ENCODE data around the gene SH3PXD2A.
"Not testable (repeated sequence)": the region's sequence is repeated elsewhere in the genome, so short reads cannot be mapped to it uniquely, and the experiment has no call there.

Gene SH3PXD2A

GRCh38 chr10:103740611-103741010 is 114.8 kb downstream of the SH3PXD2A start:
- no peak for DNase-seq

DNA sequence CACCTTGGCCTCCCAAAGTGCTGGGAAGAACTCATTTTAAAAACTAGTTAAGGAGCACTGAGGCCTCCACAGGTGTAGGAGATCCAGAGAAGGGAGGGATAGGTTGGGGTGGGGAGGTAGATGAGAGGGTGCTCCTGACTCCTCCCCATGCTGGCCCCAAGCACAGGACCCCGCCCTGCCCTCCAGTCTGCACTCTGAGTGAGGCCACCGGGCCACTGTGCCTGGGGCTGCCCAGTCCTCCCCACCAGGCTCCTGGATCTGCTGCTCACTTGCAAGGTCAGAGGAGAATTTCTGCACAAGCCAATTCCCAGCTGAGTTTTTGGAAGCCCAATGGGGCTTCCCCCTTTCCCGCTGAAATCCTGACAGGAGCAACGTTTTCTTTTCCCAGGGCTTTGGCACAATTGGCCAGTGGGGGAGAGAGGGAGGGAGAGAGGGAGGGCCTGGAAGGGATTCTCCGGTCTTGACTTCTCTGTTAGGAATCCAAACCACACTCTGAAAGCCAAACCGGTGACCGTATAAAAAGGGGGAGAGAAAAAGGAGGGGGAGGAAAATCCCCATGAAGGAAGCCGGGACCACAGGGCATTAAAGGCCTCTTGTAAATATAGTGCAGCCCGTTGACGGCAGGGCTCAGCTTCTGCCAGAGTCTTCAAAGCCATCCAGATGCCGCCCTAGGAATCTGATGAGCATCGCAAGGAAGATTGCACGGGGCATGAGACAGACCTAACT is 116.2 kb downstream of the SH3PXD2A start:
- DNase-seq = peak; percentile 61

DNA sequence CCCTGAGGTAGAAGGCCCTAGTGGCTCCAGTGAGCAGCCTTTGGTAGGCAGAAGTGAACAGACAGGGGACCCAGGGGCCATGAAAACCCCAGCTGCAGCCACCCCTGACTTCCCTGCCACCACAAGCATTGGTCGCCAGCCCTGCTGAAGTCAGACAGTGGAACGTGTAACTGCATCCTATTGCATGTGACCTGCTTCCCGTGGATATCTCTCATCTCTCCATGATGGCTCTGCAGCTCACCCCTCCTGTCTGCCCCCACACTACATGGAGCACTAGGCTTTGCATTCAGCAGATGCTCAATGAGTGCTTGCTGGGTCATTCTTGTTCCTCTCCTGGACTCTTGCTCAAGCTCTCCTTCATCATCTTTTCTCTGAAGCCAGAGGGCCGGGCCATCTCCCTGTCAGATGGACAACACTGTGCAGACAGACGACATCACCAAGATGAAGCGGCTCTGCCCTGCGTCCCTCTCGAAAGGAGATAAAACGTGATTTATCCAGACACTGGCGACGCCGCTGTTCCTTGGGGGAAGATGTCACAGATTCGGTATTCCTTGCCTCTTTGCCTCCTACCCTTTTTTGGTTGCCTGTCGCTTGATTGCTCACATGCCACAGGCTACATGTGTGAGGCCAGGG is 117.5 kb downstream of the SH3PXD2A start:
- DNase-seq = no peak

- no peak for DNase-seq
These were observed 118.6 kb downstream of the SH3PXD2A start for GRCh38 chr10:103736763-103737162.

DNA sequence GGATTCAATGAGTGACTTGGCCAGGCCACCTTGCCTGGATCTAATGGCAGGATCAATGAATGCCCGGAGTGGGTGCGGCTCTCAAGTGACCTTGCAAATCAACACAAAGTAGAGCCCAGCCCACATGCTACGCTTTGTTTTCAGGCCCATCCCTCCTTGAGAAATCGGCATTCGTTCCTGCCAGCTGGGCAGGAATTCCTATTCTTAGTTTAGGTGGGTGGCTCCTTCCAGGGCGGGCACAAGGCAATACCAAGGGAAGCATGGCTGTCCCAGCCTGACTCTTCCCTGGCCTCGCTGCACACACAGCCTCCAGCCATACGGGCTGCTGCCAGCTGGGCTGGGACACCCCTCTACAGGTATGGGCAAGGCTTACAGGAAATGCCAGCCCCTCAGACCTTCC is 119.3 kb downstream of the SH3PXD2A start:
- DNase-seq = no peak

GRCh38 chr10:103734731-103735130 is 120.6 kb downstream of the SH3PXD2A start:
- DNase-seq = no peak

DNA sequence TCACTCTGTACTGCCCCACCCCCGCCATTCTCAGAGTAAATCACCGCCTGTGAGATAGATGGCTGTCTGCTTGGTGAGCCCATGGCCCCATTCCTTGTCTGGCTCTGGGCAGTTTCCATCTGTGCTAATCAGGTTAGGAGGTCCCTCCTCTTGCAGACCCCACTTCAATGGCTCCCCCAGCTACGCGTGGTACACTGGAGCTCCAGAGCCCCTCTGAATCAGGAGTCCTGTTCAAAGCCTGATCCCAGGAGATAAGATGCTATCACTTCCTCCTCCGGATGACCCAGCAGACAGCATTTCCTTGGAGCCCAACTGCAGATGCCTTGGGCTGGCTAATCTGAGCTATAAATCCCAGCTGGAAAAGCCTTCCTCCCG is 122.3 kb downstream of the SH3PXD2A start:
- DNase-seq = no peak

DNA sequence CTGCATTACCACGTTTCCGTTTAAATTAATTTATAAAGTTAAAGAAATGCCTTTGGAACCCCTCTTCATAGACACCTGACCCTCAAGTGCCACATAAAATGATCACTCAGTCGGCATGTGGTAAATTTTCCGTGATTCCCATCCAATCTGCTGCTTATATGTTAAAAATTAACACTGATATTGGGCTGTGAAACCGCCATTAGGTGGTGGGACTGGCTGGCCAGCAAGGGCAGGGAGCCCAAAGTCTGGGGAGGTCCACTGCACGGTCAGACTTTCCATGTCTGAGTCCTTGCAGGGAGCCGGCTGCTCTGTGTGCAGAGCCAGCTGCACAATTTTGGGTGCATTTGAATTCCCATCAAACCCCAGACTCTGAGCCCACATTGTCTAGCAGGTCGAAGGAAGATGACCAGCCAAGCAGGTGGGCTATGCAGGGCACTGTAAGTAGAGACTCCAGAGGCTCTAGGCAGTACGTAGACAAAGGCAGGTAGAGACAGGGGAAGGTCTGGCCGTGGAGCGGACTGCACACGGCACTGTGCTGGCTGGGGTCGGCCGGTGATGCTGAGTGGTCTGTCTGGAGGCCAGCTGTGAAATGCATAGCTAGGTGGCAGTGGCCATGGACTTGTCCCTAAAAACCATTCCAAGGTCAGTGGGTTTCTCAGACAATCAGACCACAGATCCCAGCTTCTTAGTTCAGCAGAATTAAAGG is 122.9 kb downstream of the SH3PXD2A start:
- DNase-seq = no peak

DNA sequence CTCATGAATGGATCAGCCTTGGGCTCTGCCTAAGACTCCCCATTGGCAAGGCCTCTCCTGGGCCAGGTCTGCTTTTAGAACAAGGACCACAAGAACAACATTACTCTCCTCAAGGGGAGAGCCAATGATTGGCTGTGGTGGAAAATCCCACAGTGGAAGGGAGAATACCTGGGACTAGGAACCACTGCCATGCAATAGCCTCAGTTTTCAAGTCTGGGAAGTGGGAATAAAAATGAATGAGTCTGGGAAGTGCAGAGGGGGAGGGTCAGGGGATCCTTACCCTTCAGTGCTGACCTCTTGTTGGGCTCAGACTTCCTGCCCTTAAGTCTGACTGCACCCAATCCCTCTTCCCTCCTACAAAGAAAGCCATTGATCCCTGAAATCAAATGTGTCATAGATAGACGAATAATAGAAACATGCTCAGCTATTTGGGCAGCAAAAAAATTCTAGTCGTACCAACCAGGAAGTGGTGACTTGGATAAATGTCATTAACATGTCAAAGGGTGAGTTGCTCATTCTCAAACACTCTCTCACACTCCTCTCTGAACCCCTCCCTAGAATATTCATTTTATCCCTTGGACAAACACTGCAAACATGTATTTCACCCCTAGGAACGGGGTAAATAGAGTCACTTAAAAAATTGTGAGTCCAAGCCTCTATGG is 123.6 kb downstream of the SH3PXD2A start:
- DNase-seq = no peak

- DNase-seq = not testable (repeated sequence)
These were observed 124.3 kb downstream of the SH3PXD2A start for GRCh38 chr10:103731026-103731425.

DNA sequence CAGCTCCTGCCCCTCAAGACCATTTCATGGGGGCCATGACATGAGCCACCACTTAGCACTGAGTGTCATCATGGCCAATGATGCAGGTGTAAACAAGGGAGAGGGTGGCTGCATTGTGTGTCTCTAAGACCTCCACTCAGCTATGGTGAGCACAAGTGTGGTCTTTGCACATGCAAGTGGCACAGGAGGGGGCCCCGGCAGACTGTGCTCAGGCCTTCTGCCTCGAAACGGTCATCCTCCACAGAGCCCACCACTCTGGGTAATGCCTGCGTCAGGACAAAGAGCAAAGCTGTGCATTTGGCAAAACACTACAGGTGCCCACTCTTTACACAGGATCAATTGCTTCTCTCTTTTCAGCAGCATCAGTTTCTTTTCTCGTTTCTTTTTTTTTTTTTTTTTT is 125.5 kb downstream of the SH3PXD2A start:
- DNase-seq = no peak

DNA sequence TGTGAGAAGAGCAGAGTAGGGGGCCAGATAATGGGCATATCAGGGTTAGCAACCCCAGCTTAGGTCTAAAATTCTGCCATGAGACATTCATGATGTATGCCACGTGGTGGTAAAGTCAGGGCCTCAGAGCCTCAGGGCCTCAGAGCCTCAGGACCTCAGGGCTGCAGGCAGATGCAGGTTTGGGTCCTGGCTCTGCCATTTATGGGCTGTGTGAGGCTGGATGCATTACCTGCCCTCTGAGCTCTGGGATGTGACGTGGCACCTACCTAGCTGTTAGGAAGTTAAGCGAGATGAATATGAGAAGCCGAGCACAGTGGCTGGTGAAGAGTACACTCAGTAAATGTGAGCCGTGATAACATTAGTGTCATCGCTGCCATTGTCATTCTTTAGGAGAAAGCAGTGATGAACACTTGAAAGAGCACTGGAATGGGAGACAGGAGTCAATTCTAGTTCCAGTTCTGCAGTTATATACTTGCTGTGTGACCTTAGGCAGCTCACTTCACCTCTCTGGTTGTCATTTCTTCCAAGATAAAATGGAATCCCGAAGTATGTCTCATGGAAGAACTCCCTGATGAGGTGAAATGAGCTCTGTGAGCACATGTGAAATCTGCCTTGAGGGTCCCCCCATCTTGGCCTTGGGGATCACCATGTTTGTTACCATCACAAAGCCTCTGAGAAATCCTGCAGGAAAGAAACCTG is 127.2 kb downstream of the SH3PXD2A start:
- no peak for DNase-seq

DNA sequence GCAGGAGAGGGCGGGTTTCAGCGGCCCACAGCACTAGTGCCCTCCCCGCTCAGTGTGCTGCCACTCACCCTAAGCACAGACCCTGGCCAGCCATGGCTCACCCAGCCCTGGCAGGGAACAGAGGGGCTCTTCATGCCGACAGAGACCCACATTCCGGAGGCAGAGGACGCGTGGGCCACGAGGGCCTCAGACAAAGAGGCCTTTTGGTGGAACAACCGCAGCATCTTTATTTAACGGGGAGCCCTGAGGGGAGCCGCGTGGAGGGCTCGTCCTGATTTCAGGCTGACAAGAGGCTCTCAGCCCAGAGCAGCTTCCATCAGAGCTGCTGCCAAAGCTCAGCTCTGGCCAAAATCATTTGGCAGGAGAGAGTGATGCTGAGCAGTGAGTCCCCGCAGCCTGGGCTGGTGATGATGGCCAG is 127.8 kb downstream of the SH3PXD2A start:
- DNase-seq = peak; percentile 60

DNA sequence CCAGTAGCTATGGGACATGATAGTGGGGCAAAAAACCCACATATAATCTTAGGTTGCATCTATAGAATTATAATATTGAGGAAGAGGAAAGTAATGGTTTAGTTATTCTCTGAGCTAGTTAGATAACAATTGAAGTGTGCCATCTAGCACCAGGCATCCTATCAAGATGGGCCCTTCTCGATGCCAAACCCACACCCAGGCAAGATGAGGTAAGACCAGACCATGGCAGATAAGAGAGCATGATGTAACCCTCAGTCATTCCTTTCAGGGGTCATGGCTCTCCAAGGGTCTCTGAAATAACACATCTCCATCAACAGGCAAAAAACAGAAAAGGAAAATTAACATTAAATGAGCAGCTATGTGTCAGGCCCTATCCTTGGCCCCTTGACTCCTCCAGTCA is 128.7 kb downstream of the SH3PXD2A start:
- no peak for DNase-seq

GRCh38 chr10:103725242-103725641 is 130.1 kb downstream of the SH3PXD2A start:
- DNase-seq = no peak

DNA sequence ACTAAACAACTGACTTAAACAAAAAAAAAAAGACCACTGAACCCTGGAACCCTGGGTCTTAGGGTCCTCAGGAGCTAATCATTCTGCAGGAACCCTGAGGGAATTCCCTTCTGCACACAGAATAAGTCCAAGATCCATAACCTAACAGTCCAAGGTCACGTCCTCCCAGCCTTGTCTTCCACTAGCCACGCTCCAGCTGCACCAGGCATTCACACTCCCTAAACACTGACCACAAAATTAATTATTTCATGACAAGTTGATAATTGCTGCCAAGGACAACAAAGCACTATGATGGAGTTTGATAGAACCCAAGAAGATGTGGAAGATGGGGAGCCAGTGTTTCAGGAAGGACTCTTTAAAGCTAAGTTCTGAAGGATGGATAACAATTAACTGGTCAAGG is 130.6 kb downstream of the SH3PXD2A start:
- no peak for DNase-seq

GRCh38 chr10:103724074-103724473 is 131.3 kb downstream of the SH3PXD2A start:
- no peak for DNase-seq

DNA sequence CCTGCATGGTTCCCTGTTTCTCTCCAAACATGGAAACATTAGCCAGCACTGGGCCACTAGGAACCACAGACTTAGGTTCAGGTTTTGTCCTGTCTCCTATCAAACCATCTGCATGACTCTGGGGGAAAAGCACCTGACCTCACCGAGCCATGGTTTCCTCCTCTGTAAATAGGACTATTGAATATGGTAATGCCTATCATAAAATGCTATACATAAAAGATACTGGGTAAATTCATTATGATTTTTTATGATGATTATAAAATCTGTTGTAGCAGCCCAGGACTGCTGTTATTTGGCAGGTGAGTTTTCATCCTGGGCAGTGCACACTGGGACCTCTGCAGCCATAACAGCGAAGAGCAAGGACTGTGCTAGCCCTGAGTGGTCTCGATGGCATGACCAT is 131.8 kb downstream of the SH3PXD2A start:
- no peak for DNase-seq

DNA sequence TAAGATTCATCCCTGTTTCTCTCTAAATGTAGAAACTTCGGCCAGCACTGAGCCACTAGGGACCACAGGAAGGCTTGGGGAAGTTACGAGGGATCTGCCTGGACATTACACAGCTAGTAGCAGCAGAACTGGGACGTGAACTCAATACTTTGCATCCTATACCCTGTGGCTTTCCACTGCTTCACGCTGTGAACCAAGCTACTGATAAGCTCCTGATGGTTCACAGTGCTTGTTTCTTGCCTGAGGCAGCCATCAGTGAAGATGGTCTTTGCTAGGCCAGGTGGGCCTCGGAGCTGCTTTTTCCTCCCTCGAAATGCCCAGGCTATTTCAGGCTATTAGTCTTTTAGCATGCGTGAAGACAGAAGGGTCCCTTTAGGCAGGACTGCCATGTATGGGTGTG is 132.7 kb downstream of the SH3PXD2A start:
- no peak for DNase-seq

- no peak for DNase-seq
These were observed 134.4 kb downstream of the SH3PXD2A start for GRCh38 chr10:103720964-103721335.

GRCh38 chr10:103720328-103720963 is 134.9 kb downstream of the SH3PXD2A start:
- no peak for DNase-seq

GRCh38 chr10:103719036-103719435 is 136.3 kb downstream of the SH3PXD2A start:
- no peak for DNase-seq

- no peak for DNase-seq
These were observed 137.1 kb downstream of the SH3PXD2A start for GRCh38 chr10:103718247-103718620.

Data from retina (tissue), 1 donor.